MCF 10A (cell line): ENCODE data around the gene TBX19. TPM values are rescaled to one million over a fixed set of nuclear protein-coding genes. Genes with fewer than 3 reads are reported as not detected.

Experiments used
- BruUV-seq: library from RNA; stranded (reverse); fragments of 400-500 nt; replicated peaks from 2 replicates; lab custom pipeline; 2021; lab: Mats Ljungman, UMichigan
- CTCF ChIA-PET: fragments of 300-600 bp; sonication (Branson Sonifier 250); formaldehyde crosslinking; extraction: SDS; loops from one replicate; lab custom pipeline; 2021; ENCODE audit warnings: antibody characterized with exemption, inconsistent platforms; lab: Yijun Ruan, JAX
- POLR2A ChIA-PET: fragments of 300-600, 350-650 bp; sonication (Branson Sonifier 250); formaldehyde crosslinking; extraction: SDS; loops from one replicate; lab custom pipeline; 2020; ENCODE audit warnings: antibody characterized with exemption, inconsistent platforms; lab: Yijun Ruan, JAX
- DNase-seq: peaks from one replicate; pipeline ENCODE4 v3.0.0-alpha.2; 2018; ENCODE audit not compliant: unreplicated experiment
- H3K27ac Mint-ChIP-seq: one replicate; pipeline ENCODE4 v1.8.0; 2022; ENCODE audit warnings: mild to moderate bottlenecking, low read depth, mixed read lengths; ENCODE audit not compliant: unreplicated experiment
- H3K27me3 Mint-ChIP-seq: one replicate; pipeline ENCODE4 v1.8.0; 2022; ENCODE audit warnings: mixed read lengths; ENCODE audit not compliant: insufficient read depth, unreplicated experiment
- H3K36me3 Mint-ChIP-seq: one replicate; pipeline ENCODE4 v1.8.0; 2022; ENCODE audit warnings: mild to moderate bottlenecking, moderate library complexity, mixed read lengths; ENCODE audit not compliant: insufficient read depth, unreplicated experiment
- H3K4me1 Mint-ChIP-seq: one replicate; pipeline ENCODE4 v1.8.0; 2022; ENCODE audit warnings: mixed read lengths; ENCODE audit not compliant: insufficient read depth, unreplicated experiment
- H3K4me3 Mint-ChIP-seq: one replicate; pipeline ENCODE4 v1.8.0; 2022; ENCODE audit warnings: mild to moderate bottlenecking, moderate library complexity, mixed read lengths; ENCODE audit not compliant: unreplicated experiment
- H3K9me3 Mint-ChIP-seq: one replicate; pipeline ENCODE4 v1.8.0; 2022; ENCODE audit warnings: mixed read lengths; ENCODE audit not compliant: unreplicated experiment
- CTCF ChIP-seq: fragments of 200-600 bp; IDR thresholded peaks from one replicate; pipeline ENCODE4 v1.8.0; 2022; ENCODE audit warnings: antibody characterized with exemption, mild to moderate bottlenecking; ENCODE audit not compliant: unreplicated experiment
- intact Hi-C: fragments of 100-400 bp; cut with micrococcal nuclease; formaldehyde crosslinking; loops from 2 replicates; pipeline ENCODE4 v1.14.1; 2022
- total RNA-seq: library from RNA; stranded (reverse); gene quantifications from 2 replicates; pipeline ENCODE4 v1.2.3, GENCODE V29; 2022

The TBX19 gene
- total RNA-seq, 1 experiment from 2014 or later, result 1.6 TPM

- BruUV-seq, result no TSS peak
- intact Hi-C loops, result no loop called here
- CTCF ChIA-PET, result interaction anchor here (0.6 to 1.3 kb wide), 3 partner anchors 20 to 89 kb away, joined by 3 to 4 read pairs (median 4); no protein-coding TSS in a partner anchor
Observed at GRCh38 chr1:168281603-168282325, 1.1 kb downstream of the TBX19 start.

GRCh38 chr1:168285521-168285790, 4.8 kb downstream of the TBX19 start:
- Mint-ChIP-seq H3K9me3 (no peaks in the 10 kb centered on the region), H3K27me3 (no peaks in the 10 kb centered on the region), H3K4me3 (no peak overlapping the region), H3K4me1 (peaks cover 37% of the 10 kb centered on the region), H3K27ac (no peak overlapping the region), H3K36me3 (no peaks in the 10 kb centered on the region)
- DNase-seq, result peak; percentile 62
- TF ChIP-seq CTCF, result no peak
- intact Hi-C loops, result loop anchor here (5.0 kb wide), 1 partner anchor 37 kb away; no protein-coding TSS in a partner anchor
- POLR2A ChIA-PET, result interaction anchor here (0.6 to 2.7 kb wide), 8 partner anchors 8 to 58 kb away, joined by 3 to 8 read pairs (median 3); no protein-coding TSS in a partner anchor
- BruUV-seq, result no TSS peak
- CTCF ChIA-PET, result interaction anchor here (0.6 to 3.1 kb wide), 8 partner anchors 14 to 140 kb away, joined by 3 to 21 read pairs (median 4); partner anchors contain the start of gene SFT2D2

More at GRCh38 chr1:168281603-168282325, 1.1 kb downstream of the TBX19 start:
- POLR2A ChIA-PET, result interaction anchor here (1.4 to 2.5 kb wide), 2 partner anchors 20 to 55 kb away, joined by 3 to 11 read pairs; no protein-coding TSS in a partner anchor
- H3K27ac Mint-ChIP-seq, result no peak overlapping the region
- no peak for TF ChIP-seq CTCF
- H3K9me3 Mint-ChIP-seq, result no peaks in the 10 kb centered on the region
- peaks cover 21% of the 10 kb centered on the region for H3K4me1 Mint-ChIP-seq
- H3K27me3 Mint-ChIP-seq, result no peaks in the 10 kb centered on the region
- DNase-seq, result no peak
- H3K4me3 Mint-ChIP-seq, result no peak overlapping the region
- H3K36me3 Mint-ChIP-seq, result no peaks in the 10 kb centered on the region

- CTCF ChIA-PET, result interaction anchor here (0.6 to 3.1 kb wide), 17 partner anchors 13 to 686 kb away, joined by 3 to 21 read pairs (median 3); partner anchors contain the start of gene SFT2D2
- Mint-ChIP-seq H3K4me1 (peaks cover 37% of the 10 kb centered on the region), H3K4me3 (no peak overlapping the region), H3K9me3 (no peaks in the 10 kb centered on the region), H3K36me3 (no peaks in the 10 kb centered on the region), H3K27ac (no peak overlapping the region), H3K27me3 (no peaks in the 10 kb centered on the region)
- BruUV-seq, result no TSS peak
- intact Hi-C loops, result loop anchor here (5.0 kb wide), 1 partner anchor 36 kb away; no protein-coding TSS in a partner anchor
- DNase-seq, result no peak
- no peak for TF ChIP-seq CTCF
- POLR2A ChIA-PET, result interaction anchor here (0.7 to 2.7 kb wide), 5 partner anchors 16 to 88 kb away, joined by 3 to 12 read pairs (median 3); no protein-coding TSS in a partner anchor
Observed at GRCh38 chr1:168285971-168286927, 5.6 kb downstream of the TBX19 start.
